ENCODE results near the gene CD68.

The CD68 gene

GRCh38 chr17:7579001-7579833, at the start of gene CD68:
CD68 (plus strand) TSS chr17:7579638; CDS start chr17:7579678, 40 bp downstream.
- DNase-seq (ENCODE audit: low read depth, low spot score): peak; percentile 90

- no peak for DNase-seq (ENCODE audit: low read depth, low spot score)
These were observed 49.2 kb upstream of the CD68 start for GRCh38 chr17:7530023-7530900.

- DNase-seq (ENCODE audit: low read depth, low spot score): no peak
These were observed 41.4 kb upstream of the CD68 start for GRCh38 chr17:7538050-7538449.

GRCh38 chr17:7538891-7539545, 40.4 kb upstream of the CD68 start:
- DNase-seq (ENCODE audit: low read depth, low spot score): no peak

GRCh38 chr17:7541074-7541621, 38.3 kb upstream of the CD68 start:
- no peak for DNase-seq (ENCODE audit: low read depth, low spot score)

GRCh38 chr17:7544911-7545310, 34.5 kb upstream of the CD68 start:
- DNase-seq (ENCODE audit: low read depth, low spot score): no peak

GRCh38 chr17:7548585-7549400, 30.6 kb upstream of the CD68 start, which contains the start of gene TNFSF12:
TNFSF12 (plus strand) TSS chr17:7549058; CDS start chr17:7549154, 96 bp downstream.
- DNase-seq (ENCODE audit: low read depth, low spot score): peak; percentile 55

- no peak for DNase-seq (ENCODE audit: low read depth, low spot score)
These were observed 29.9 kb upstream of the CD68 start for GRCh38 chr17:7549401-7550055.

- DNase-seq (ENCODE audit: low read depth, low spot score): no peak
These were observed 29.1 kb upstream of the CD68 start for GRCh38 chr17:7550344-7550743.

- no peak for DNase-seq (ENCODE audit: low read depth, low spot score)
These were observed 28.0 kb upstream of the CD68 start for GRCh38 chr17:7551396-7551795.

GRCh38 chr17:7552621-7553051, 26.8 kb upstream of the CD68 start:
- DNase-seq (ENCODE audit: low read depth, low spot score): no peak

GRCh38 chr17:7553356-7553755, 26.1 kb upstream of the CD68 start:
- DNase-seq (ENCODE audit: low read depth, low spot score): no peak

- no peak for DNase-seq (ENCODE audit: low read depth, low spot score)
These were observed 24.0 kb upstream of the CD68 start for GRCh38 chr17:7555320-7555948.

- DNase-seq (ENCODE audit: low read depth, low spot score): no peak
These were observed 22.8 kb upstream of the CD68 start for GRCh38 chr17:7556627-7557026.

- peak; percentile 47 for DNase-seq (ENCODE audit: low read depth, low spot score)
These were observed 22.2 kb upstream of the CD68 start for GRCh38 chr17:7557147-7557764.

- peak; percentile 90 for DNase-seq (ENCODE audit: low read depth, low spot score)
These were observed 21.5 kb upstream of the CD68 start for GRCh38 chr17:7557775-7558543.

- no peak for DNase-seq (ENCODE audit: low read depth, low spot score)
These were observed 20.7 kb upstream of the CD68 start, which contains the start of gene TNFSF13 for GRCh38 chr17:7558544-7559319. TNFSF13 (plus strand) TSS chr17:7558750; CDS start chr17:7559040, 290 bp downstream.

All from ELF-1 (cell line).